Activated CD8-positive, alpha-beta T cell treated with anti-CD3 and anti-CD28 coated beads for 36 hours (primary cell): ENCODE data around the gene KCNQ1OT1. TPM values are rescaled to one million over a fixed set of nuclear protein-coding genes. Genes with fewer than 3 reads are reported as not detected.

Experiments
- ATAC-seq: fragments of 200-7000 bp; cut with Tn5 transposase; one replicate; pipeline ENCODE4 v1.10.0; 2021; ENCODE audit warnings: mild to moderate bottlenecking, moderate library complexity
- CTCF ChIA-PET: fragments of 350-600 bp; sonication (Branson Sonifier 250); formaldehyde crosslinking; loops from one replicate; lab custom pipeline; 2021; ENCODE audit warnings: antibody characterized with exemption; lab: Charles Lee
- POLR2A ChIA-PET: fragments of 350-600 bp; sonication (Branson Sonifier 250); formaldehyde crosslinking; loops from one replicate; lab custom pipeline; 2021; ENCODE audit warnings: antibody characterized with exemption; lab: Charles Lee
- DNase-seq: peaks from one replicate; pipeline ENCODE4 v3.0.0-alpha.2; 2020
- H3K27ac Mint-ChIP-seq: one replicate; pipeline ENCODE4 v1.8.0; 2021; ENCODE audit warnings: mild to moderate bottlenecking, mixed read lengths
- H3K27me3 Mint-ChIP-seq: one replicate; pipeline ENCODE4 v1.8.0; 2021; ENCODE audit warnings: mixed read lengths
- H3K36me3 Mint-ChIP-seq: one replicate; pipeline ENCODE4 v1.8.0; 2021; ENCODE audit warnings: low read depth, mixed read lengths
- H3K4me1 Mint-ChIP-seq: one replicate; pipeline ENCODE4 v1.8.0; 2021; ENCODE audit warnings: low read depth, mixed read lengths
- H3K4me3 Mint-ChIP-seq: one replicate; pipeline ENCODE4 v1.8.0; 2021; ENCODE audit warnings: mild to moderate bottlenecking, moderate library complexity, mixed read lengths
- H3K9me3 Mint-ChIP-seq: one replicate; pipeline ENCODE4 v1.8.0; 2021; ENCODE audit warnings: mixed read lengths
- intact Hi-C: fragments of 100-400 bp; cut with micrococcal nuclease; formaldehyde crosslinking; loops from one replicate; pipeline ENCODE4 v1.10.0; 2022
- total RNA-seq, 2 experiments: library from RNA; stranded (reverse); gene quantifications; one replicate each; pipeline ENCODE4 v1.2.3, GENCODE V29; 2021
- TF ChIP-seq, protein P1 (sequence below): fragments of 200-600 bp; IDR thresholded peaks from one replicate; pipeline ENCODE4 v1.8.0; 2022; ENCODE audit warnings: antibody characterized with exemption, mild to moderate bottlenecking

Gene KCNQ1OT1
- total RNA-seq, 2 experiments from 2014 or later = 0.22 to 0.23 TPM

DNA sequence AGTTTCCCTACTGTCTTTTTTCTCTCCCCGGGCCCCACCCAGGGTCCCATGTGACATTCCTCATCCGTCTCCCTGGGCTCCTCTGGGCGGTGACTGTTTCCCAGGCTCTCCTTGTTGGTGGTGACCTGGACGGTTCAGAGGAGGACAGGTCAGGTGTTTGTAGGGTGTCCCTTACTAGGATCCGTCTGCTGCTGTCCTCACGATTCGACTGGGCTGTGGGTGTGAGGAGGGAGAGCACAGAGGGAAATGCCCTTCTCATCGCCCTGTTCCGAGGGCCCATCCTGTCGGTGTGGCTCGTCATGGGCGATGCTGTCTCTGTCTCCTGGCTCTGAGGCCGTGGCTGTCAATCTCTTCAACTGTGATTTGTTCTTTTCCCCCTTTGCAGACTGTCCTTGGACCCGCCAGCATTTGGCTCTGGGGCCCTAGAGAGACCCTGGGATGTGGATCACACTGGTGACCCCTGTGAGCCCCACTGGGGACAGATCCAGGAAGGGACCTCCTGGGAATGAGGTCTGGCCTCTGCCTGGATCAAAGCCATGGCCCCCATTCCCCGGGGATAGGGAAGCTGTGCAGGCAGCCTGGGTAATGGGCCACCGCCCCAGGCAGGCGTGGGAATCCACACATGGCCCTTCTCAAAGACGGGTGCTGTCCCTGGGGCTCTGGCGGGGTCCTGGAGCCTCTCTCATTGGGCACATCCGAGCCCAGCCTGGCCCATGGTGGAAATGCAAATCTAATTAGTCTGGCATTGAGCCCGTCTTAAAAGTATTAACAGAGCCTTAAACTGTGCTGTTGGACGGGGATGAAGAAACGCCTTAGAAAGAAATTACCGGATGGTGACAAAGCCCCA, 46.8 kb upstream of the KCNQ1OT1 start:
- ATAC-seq (no peak), DNase-seq (no peak)
- Mint-ChIP-seq H3K4me1 (no peaks in the 10 kb centered on the region), H3K4me3 (no peak overlapping the region), H3K36me3 (no peaks in the 10 kb centered on the region), H3K9me3 (no peaks in the 10 kb centered on the region), H3K27ac (no peak overlapping the region), H3K27me3 (no peaks in the 10 kb centered on the region)
- ChIA-PET CTCF (no interaction called here), POLR2A (no interaction called here)
- intact Hi-C loops = no loop called here
- TF ChIP-seq, protein P1, sequence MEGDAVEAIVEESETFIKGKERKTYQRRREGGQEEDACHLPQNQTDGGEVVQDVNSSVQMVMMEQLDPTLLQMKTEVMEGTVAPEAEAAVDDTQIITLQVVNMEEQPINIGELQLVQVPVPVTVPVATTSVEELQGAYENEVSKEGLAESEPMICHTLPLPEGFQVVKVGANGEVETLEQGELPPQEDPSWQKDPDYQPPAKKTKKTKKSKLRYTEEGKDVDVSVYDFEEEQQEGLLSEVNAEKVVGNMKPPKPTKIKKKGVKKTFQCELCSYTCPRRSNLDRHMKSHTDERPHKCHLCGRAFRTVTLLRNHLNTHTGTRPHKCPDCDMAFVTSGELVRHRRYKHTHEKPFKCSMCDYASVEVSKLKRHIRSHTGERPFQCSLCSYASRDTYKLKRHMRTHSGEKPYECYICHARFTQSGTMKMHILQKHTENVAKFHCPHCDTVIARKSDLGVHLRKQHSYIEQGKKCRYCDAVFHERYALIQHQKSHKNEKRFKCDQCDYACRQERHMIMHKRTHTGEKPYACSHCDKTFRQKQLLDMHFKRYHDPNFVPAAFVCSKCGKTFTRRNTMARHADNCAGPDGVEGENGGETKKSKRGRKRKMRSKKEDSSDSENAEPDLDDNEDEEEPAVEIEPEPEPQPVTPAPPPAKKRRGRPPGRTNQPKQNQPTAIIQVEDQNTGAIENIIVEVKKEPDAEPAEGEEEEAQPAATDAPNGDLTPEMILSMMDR = no peak

DNA sequence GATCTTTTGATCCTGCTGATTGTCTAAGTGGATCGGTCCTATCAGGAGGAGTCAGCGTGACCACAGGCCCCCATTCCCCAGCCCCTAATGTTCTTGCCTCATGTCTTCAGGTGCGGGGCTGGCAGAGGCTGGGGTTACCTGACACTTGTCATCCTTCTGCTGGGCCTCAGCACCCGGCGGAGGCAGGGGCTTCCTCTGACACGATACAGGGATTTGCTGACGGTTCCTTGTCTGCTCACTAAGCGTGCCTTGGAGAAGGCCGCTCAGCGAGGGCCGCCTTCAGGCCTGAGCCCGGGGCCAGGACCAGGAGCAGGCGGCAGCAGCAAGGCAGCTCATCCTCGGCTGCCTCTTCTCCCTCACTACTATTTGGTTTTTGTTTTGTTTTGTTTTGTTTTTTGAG, 45.7 kb upstream of the KCNQ1OT1 start:
- TF ChIP-seq, protein P1 = no peak
- H3K9me3 Mint-ChIP-seq = no peaks in the 10 kb centered on the region
- H3K4me1 Mint-ChIP-seq = no peaks in the 10 kb centered on the region
- no peak overlapping the region for H3K27ac Mint-ChIP-seq
- no peaks in the 10 kb centered on the region for H3K27me3 Mint-ChIP-seq
- no peak for ATAC-seq
- POLR2A ChIA-PET = no interaction called here
- no peak overlapping the region for H3K4me3 Mint-ChIP-seq
- no peak for DNase-seq
- CTCF ChIA-PET = no interaction called here
- intact Hi-C loops = no loop called here
- no peaks in the 10 kb centered on the region for H3K36me3 Mint-ChIP-seq

DNA sequence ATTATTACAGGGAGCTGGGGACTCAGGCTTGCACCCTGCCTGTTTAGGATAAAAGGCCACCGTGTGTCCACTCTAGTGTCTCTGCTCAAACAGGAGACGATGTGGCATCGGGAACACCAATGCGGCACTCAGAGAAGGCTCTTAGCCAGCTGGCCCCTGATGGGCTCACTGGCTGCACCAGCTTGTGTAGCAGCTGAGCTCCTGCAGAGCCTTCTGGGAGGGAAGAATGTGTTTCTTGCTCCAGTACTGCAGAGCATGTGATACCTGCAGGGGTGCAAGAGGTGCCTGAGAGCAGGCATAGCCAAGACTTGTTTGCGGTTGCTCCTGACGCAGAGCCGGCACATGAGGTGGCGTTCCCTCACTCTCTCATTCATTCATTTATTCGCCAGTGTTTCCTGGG, 44.4 kb upstream of the KCNQ1OT1 start:
- CTCF ChIA-PET = no interaction called here
- intact Hi-C loops = no loop called here
- no peak overlapping the region for H3K4me3 Mint-ChIP-seq
- POLR2A ChIA-PET = no interaction called here
- TF ChIP-seq, protein P1 = no peak
- H3K27me3 Mint-ChIP-seq = no peaks in the 10 kb centered on the region
- no peaks in the 10 kb centered on the region for H3K9me3 Mint-ChIP-seq
- H3K27ac Mint-ChIP-seq = no peak overlapping the region
- ATAC-seq = no peak
- no peaks in the 10 kb centered on the region for H3K36me3 Mint-ChIP-seq
- no peak for DNase-seq
- no peaks in the 10 kb centered on the region for H3K4me1 Mint-ChIP-seq

DNA sequence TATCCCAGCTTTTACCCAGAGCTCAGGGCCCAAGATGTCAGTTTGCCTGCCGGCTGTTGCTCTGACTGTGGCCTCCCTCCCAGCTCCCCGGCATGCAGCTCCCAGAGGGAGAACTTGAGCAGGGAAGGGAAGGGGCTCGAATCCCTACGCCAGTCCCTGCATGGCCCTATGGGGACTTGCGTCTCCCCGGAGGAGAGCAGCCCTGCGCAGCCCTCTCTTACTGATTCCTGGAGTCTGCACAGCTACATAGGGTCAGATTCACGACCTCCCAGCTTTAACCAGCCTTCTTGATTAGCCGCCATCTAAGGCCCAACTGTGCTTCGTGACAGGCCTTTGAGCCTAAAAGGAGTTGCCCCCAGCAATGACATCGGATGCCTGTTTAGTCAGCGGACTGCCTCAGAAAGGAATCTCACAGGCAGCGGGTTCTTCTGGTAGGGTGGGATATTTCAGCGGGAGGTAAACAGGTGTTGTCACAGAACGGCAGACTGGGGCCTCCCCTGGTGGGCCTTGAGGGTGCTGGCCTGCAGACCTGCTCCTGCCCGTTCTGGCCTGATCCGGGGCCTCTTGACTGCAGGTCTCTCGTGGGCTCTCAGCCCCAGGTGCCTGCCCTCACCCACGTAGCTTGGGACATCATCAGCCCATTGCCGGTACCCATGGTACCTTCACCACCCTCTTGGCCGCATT, 43.8 kb upstream of the KCNQ1OT1 start:
- H3K27me3 Mint-ChIP-seq = no peaks in the 10 kb centered on the region
- H3K27ac Mint-ChIP-seq = no peak overlapping the region
- ATAC-seq = no peak
- no peak for DNase-seq
- POLR2A ChIA-PET = no interaction called here
- CTCF ChIA-PET = no interaction called here
- no peak overlapping the region for H3K4me3 Mint-ChIP-seq
- H3K4me1 Mint-ChIP-seq = no peaks in the 10 kb centered on the region
- H3K9me3 Mint-ChIP-seq = no peaks in the 10 kb centered on the region
- no peaks in the 10 kb centered on the region for H3K36me3 Mint-ChIP-seq
- TF ChIP-seq, protein P1 = no peak
- intact Hi-C loops = no loop called here
